Activated effector memory CD4-positive, alpha-beta T cell treated with anti-CD3 and anti-CD28 coated beads, Interleukin-2, amount 50 U/mL, for 16 hours (primary cell): ENCODE measurements around the gene LMAN1L.

Source experiments
- DNase-seq: peaks from one replicate; pipeline ENCODE4 v3.0.0-alpha.2; 2020

The LMAN1L gene

DNA sequence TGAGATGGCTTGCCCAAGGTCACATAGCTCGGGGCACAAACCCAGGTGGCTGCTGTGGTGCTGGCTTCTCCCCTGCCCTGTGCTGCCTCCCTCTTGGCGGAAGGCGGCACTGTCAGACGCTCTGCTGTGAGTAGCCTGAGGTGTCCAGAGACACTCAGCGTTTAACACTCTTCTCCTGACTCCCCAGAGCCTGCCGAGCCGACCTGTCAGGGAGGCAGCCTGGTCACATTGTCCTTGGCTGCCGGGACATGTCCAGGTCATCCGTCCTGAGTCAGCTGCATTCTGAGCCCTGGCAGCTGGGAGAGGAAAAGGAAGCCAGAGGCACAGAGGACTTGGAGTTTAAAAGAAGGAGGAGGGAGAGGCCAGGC is 4.7 kb downstream of the LMAN1L start:
- no peak for DNase-seq

- DNase-seq = no peak
These were observed 7.4 kb downstream of the LMAN1L start for GRCh38 chr15:74820056-74820455.

GRCh38 chr15:74821091-74821789 is 8.6 kb downstream of the LMAN1L start:
- no peak for DNase-seq

DNA sequence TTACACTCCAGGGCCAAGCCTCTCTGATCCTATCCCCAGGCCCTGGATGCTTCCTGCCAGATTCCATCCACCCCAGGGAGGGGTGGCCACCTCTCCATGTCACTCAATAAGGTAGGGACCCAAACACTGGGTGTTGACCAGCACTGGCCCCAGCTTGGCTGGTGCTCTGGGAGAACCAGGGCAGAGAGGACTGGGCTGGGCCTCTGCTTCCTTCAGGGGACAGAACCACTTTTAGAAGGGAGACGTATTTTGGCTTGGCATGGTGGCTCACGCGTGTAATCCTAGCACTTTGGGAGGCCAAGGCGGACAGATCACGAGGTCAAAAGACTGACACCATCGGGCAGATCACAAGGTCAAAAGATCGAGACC is 9.1 kb downstream of the LMAN1L start:
- DNase-seq = no peak

GRCh38 chr15:74822233-74822632 is 9.6 kb downstream of the LMAN1L start:
- no peak for DNase-seq

- no peak for DNase-seq
These were observed 10.7 kb downstream of the LMAN1L start for GRCh38 chr15:74823324-74823723.

GRCh38 chr15:74824976-74825375 is 12.3 kb downstream of the LMAN1L start:
- DNase-seq = no peak

- no peak for DNase-seq
These were observed 13.2 kb downstream of the LMAN1L start for GRCh38 chr15:74825866-74826265.

DNA sequence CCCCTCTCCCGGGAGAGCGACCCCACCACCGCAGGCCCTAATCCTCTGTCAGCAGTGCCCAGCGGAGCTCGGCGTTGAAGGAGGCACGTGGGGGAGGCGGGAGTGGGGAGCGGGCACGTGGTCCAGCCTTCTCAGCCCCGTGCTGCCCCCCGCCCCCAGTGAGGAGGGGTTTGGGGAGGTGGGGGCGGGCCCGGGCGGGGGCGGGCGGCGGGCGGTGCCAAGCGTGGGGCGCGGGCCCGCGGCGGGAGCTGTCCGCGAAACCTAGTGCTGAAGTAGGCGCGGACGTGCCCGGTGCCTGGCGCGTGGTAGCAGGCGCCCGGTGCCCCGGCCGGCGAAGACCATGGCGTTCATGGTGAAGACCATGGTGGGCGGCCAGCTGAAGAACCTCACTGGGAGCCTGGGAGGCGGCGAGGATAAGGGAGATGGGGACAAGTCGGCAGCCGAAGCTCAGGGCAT is 13.8 kb downstream of the LMAN1L start, which contains the start of gene CPLX3:
TSS of gene CPLX3 (plus strand) at position 264 of the 456 bp plus-strand sequence. CDS start at position 341, 77 bp downstream.
- peak; percentile 80 for DNase-seq

- no peak for DNase-seq
These were observed 14.3 kb downstream of the LMAN1L start for GRCh38 chr15:74826921-74827320.

GRCh38 chr15:74827614-74828013 is 15.0 kb downstream of the LMAN1L start:
- no peak for DNase-seq

DNA sequence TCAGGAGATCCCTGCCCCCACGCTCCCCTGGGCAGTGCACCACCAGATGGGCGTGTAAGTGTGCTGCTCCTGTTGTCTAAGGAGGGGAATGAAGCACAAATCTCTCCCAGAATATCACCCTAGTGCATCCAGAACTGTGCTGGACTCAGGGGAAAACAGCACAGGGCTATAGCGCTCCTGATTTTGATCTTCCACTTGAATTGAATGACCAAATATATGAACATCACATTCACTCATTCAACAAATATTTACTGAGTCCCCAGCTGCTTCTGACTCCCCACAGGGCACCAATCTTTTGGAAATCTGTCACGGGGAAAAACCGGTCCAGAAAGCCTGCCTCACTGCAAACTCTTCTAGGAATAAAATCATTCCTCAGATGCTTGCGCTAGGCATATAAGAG is 16.2 kb downstream of the LMAN1L start:
- DNase-seq = no peak

- DNase-seq = no peak
These were observed 16.9 kb downstream of the LMAN1L start for GRCh38 chr15:74829486-74829885.

GRCh38 chr15:74829991-74830390 is 17.4 kb downstream of the LMAN1L start:
- no peak for DNase-seq

DNA sequence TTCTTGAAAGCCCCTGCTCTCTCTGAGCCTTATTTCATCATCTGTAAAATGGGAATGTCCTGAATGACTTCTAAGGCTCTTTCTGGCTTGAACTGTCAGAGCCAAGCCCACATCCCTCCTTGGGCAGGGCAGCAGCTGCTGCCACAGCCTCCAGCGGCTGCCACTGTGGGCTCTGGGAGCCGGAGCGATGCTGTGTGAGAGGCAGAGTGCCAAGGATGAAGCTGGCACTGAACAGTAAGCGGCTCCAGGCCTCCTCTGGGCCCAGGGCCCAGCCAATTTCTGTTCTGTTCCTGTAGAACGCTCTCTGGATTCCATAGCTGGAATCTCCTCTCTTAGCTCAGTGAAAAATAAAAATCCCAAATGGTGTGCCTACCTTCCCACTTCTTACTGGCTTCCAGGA is 18.2 kb downstream of the LMAN1L start:
- DNase-seq = no peak

DNA sequence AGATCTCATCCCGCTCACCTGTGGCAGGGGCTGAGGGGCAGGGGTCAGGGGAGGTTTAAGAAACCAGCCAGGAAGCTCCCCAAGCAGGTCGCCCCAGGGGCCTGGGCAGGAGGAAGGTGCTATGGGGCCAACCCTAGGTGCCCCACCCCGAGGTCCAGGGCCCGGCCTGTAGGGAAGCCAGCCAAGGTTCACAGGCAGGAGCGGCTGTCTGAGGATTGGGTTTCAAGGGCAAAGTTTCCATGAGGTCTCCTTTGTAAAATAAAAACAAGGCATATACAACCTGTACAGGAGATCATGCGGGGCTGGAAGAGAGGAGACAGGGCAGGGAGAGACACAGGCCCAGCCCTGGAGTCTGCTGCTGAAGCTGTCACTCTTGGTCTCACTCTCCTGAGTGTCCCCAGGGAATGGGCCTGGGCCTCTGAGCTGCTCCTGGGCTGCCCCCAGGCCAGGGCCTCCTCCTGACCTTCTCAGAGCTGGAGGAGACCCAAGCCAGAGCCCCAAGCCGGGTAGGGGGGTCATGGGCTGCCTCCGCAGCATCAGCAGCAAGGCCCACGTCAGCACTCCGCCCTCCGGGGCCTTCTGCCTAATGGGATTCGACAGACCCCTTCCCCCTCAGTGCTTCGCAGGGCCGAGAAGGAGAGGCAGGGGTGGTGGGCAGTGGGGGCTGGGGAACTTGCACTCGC is 19.3 kb downstream of the LMAN1L start:
- DNase-seq = no peak

GRCh38 chr15:74832826-74833225 is 20.2 kb downstream of the LMAN1L start:
- DNase-seq = no peak

DNA sequence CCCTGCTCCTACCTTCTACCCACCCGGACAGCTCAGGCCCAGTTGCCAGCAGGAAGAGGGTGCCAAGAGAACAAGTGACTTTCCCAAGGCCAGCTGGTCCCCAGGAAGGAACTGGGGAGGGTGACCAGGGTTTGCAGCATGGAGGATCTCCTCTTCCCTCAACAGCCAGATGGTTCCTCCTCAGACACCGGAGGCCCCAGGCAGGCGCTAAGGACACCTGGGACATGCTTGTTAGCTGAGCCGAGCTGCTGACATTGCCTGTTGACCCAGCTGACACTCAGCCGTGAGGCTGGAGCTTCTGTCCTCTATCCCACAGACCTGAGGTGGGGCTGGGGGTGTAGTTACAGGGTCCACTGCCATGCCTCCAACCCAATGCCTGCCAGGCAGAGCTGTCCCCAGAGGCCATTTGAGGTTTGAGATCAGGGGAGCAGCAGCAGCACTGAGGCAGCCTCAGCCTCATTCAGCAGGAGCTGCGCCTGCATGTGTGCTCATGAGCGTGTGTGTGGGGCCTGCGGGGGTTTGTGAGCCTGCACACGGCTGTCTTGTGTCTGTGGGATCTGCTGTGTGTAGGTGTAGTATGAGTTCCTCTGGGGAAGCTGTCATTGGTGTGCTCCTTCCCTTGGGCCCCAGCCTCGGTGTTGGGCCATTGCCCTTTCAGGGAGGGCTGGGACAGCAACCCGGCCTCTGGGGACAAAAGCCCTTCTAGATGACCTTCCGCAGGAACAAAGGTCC is 20.9 kb downstream of the LMAN1L start:
- DNase-seq = no peak

DNA sequence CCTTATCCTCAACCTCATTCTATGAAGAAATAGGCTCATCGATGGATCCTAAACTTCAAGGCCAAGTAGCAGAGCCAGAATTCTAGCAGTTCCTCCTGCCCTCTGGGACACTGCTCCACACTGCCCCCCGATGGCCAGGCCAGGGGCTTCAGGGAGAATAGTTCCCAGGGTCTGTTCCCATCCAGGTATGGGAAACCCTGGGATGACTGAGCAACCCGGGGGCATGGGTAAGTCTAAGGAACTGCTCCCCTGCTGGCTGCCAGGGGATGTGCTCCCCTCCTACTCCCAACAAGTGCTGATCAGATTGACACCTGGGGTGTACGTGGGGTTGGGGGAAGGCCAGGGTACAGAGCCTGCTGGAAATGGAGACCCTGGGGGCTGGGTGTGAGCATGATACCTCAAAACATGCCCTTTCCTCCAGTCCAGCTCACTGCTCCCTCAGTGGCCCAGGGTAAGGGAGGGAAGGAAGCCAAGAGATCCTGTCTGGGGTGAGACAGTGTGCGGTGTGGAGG is 22.7 kb downstream of the LMAN1L start:
- peak; percentile 79 for DNase-seq

DNA sequence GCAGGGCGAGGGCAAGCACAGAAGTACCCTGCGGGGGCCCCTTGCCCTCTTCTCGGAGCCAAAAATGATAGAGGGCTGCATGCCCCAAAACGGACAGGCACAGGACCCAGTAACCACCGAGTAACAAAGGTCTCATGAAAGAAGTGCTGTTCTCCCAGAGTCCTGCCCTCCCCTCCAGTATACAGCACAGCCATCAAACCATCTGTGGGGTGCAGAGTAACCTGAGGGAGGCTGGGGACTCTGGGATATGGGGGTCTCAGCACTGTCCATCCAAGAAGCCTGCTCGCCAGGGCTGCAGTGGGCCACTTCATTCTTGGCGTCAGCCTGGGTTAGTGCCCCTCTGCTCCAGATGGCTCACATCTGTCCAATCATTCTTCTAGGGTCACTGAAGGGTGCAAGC is 24.2 kb downstream of the LMAN1L start:
- DNase-seq = no peak

- DNase-seq = no peak
These were observed 25.0 kb downstream of the LMAN1L start for GRCh38 chr15:74837482-74838136.

- no peak for DNase-seq
These were observed 25.5 kb downstream of the LMAN1L start for GRCh38 chr15:74838137-74838516.
